ENCODE data around the gene TEDC1. TPM values are rescaled to one million over a fixed set of nuclear protein-coding genes. Genes with fewer than 3 reads are reported as not detected.

The TEDC1 gene
- total RNA-seq, 1 experiment from 2014 or later = 17.9 TPM

DNA sequence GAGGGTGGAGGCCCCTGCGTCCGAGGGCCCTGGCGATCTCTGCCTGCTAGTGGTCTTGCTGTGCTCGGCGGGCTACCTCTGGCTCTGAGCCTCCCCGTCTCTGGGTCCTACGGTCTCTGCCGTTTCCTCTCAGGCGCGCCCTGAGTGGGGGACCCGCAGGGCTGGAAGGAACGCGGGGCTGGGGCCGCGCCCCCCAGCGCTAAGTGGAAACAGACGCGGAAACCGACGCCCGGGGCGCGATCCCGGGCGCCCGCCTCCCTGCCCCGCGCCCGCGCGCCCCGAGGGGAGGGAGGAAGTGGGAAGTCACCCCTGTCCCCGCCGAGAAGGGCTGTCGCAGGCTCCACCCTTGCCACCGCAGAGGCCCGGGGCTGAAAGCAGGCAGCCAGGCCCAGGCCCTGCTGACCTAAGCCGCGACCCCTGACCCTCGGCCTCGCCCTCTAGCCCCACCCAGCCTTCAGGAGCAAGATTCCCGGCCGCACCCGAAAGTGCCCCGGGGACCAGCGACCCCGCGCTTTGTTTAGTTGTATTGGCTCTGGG is 3.5 kb upstream of the TEDC1 start:
- no peak for DNase-seq (ENCODE audit: low spot score)
- Mint-ChIP-seq H3K36me3 (no peaks in the 10 kb centered on the region), H3K4me1 (peaks cover 4% of the 10 kb centered on the region), H3K27ac (no peak overlapping the region), H3K4me3 (peak overlapping the region; percentile 36), H3K27me3 (ENCODE audit: low read depth) (peaks cover 62% of the 10 kb centered on the region), H3K9me3 (no peaks in the 10 kb centered on the region)
- no peak for ATAC-seq
- TF ChIP-seq, protein P1, sequence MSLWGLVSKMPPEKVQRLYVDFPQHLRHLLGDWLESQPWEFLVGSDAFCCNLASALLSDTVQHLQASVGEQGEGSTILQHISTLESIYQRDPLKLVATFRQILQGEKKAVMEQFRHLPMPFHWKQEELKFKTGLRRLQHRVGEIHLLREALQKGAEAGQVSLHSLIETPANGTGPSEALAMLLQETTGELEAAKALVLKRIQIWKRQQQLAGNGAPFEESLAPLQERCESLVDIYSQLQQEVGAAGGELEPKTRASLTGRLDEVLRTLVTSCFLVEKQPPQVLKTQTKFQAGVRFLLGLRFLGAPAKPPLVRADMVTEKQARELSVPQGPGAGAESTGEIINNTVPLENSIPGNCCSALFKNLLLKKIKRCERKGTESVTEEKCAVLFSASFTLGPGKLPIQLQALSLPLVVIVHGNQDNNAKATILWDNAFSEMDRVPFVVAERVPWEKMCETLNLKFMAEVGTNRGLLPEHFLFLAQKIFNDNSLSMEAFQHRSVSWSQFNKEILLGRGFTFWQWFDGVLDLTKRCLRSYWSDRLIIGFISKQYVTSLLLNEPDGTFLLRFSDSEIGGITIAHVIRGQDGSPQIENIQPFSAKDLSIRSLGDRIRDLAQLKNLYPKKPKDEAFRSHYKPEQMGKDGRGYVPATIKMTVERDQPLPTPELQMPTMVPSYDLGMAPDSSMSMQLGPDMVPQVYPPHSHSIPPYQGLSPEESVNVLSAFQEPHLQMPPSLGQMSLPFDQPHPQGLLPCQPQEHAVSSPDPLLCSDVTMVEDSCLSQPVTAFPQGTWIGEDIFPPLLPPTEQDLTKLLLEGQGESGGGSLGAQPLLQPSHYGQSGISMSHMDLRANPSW (CRISPR knock-in tag; conservative IDR thresholded peaks at IDR 0.05; ENCODE audit: low read depth) = no peak
- TF ChIP-seq GRHL2 (CRISPR knock-in tag; IDR thresholded peaks at IDR 0.05; ENCODE audit: insufficient replicate concordance, severe bottlenecking) (no peak), ZNF317 (CRISPR knock-in tag; IDR thresholded peaks at IDR 0.05; ENCODE audit: borderline replicate concordance, low read depth) (no peak), PRRX2 (CRISPR knock-in tag; IDR thresholded peaks at IDR 0.05) (no peak), JAZF1 (CRISPR knock-in tag; IDR thresholded peaks at IDR 0.05) (no peak), SOX15 (CRISPR knock-in tag; IDR thresholded peaks at IDR 0.05) (no peak)
- TF ChIP-seq, protein P2, sequence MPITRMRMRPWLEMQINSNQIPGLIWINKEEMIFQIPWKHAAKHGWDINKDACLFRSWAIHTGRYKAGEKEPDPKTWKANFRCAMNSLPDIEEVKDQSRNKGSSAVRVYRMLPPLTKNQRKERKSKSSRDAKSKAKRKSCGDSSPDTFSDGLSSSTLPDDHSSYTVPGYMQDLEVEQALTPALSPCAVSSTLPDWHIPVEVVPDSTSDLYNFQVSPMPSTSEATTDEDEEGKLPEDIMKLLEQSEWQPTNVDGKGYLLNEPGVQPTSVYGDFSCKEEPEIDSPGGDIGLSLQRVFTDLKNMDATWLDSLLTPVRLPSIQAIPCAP (CRISPR knock-in tag; IDR thresholded peaks at IDR 0.05) = no peak
- TF ChIP-seq, protein P3, sequence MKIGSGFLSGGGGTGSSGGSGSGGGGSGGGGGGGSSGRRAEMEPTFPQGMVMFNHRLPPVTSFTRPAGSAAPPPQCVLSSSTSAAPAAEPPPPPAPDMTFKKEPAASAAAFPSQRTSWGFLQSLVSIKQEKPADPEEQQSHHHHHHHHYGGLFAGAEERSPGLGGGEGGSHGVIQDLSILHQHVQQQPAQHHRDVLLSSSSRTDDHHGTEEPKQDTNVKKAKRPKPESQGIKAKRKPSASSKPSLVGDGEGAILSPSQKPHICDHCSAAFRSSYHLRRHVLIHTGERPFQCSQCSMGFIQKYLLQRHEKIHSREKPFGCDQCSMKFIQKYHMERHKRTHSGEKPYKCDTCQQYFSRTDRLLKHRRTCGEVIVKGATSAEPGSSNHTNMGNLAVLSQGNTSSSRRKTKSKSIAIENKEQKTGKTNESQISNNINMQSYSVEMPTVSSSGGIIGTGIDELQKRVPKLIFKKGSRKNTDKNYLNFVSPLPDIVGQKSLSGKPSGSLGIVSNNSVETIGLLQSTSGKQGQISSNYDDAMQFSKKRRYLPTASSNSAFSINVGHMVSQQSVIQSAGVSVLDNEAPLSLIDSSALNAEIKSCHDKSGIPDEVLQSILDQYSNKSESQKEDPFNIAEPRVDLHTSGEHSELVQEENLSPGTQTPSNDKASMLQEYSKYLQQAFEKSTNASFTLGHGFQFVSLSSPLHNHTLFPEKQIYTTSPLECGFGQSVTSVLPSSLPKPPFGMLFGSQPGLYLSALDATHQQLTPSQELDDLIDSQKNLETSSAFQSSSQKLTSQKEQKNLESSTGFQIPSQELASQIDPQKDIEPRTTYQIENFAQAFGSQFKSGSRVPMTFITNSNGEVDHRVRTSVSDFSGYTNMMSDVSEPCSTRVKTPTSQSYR (CRISPR knock-in tag; IDR thresholded peaks at IDR 0.05) = no peak
- TF ChIP-seq, protein P4, sequence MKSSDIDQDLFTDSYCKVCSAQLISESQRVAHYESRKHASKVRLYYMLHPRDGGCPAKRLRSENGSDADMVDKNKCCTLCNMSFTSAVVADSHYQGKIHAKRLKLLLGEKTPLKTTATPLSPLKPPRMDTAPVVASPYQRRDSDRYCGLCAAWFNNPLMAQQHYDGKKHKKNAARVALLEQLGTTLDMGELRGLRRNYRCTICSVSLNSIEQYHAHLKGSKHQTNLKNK (CRISPR knock-in tag; IDR thresholded peaks at IDR 0.05) = no peak
- ChIA-PET CTCF (interaction anchor here (0.6 to 1.9 kb wide), 3 partner anchors 14 to 39 kb away, joined by 3 to 14 read pairs (median 5); no protein-coding TSS in a partner anchor), POLR2A (no interaction called here)

DNA sequence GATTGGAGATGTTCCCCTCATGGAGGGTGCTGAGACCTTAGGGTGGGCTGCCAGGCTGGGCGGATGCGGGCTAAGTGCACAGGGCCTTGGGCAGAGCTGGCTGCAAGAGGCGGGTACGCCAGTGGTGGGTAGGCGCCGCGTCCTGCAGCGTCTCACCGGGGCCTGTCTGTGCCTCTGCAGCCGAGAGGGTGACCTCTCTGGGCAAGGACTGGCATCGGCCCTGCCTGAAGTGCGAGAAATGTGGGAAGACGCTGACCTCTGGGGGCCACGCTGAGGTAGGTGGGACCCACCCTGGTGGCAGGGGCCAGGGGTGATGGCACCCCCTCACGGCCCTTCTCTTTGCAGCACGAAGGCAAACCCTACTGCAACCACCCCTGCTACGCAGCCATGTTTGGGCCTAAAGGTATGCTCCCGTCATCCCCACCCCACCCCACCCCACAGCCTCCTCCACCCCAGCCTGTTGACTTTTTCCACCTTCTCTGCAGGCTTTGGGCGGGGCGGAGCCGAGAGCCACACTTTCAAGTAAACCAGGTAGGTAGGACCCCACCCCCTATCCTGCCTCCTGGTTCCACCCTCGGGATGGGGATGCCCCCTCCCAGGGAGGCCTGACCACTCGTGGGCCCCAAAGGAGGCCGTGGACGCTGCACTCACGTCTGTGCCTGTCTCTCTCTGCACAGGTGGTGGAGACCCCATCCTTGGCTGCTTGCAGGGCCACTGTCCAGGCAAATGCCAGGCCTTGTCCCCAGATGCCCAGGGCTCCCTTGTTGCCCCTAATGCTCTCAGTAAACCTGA is 2.9 kb upstream of the TEDC1 start:
- H3K36me3 Mint-ChIP-seq = no peaks in the 10 kb centered on the region
- ATAC-seq (no peak), DNase-seq (ENCODE audit: low spot score) (no peak)
- ChIA-PET CTCF (interaction anchor here (1.5 to 3.4 kb wide), 5 partner anchors 7 to 118 kb away, joined by 4 to 93 read pairs (median 49); no protein-coding TSS in a partner anchor), POLR2A (no interaction called here)
- no peaks in the 10 kb centered on the region for H3K9me3 Mint-ChIP-seq
- peaks cover 4% of the 10 kb centered on the region for H3K4me1 Mint-ChIP-seq
- peak overlapping the region; percentile 25 for H3K4me3 Mint-ChIP-seq
- no peak overlapping the region for H3K27ac Mint-ChIP-seq
- peaks cover 58% of the 10 kb centered on the region for H3K27me3 Mint-ChIP-seq (ENCODE audit: low read depth)
- TF ChIP-seq ZNF121 (CRISPR knock-in tag; IDR thresholded peaks at IDR 0.05) (no peak), CBFB (CRISPR knock-in tag; IDR thresholded peaks at IDR 0.05; ENCODE audit: low read depth) (no peak), RORB (CRISPR knock-in tag; IDR thresholded peaks at IDR 0.05) (no peak), NFE2L1 (CRISPR knock-in tag; IDR thresholded peaks at IDR 0.05) (no peak), TP53 (CRISPR knock-in tag; IDR thresholded peaks at IDR 0.05) (no peak), RELA (CRISPR knock-in tag; IDR thresholded peaks at IDR 0.05; ENCODE audit: borderline replicate concordance) (no peak), GABPB1 (CRISPR knock-in tag; IDR thresholded peaks at IDR 0.05) (no peak), ZNF219 (CRISPR knock-in tag; IDR thresholded peaks at IDR 0.05; ENCODE audit: borderline replicate concordance) (no peak), PRRX2 (CRISPR knock-in tag; IDR thresholded peaks at IDR 0.05) (no peak), NR1H2 (CRISPR knock-in tag; IDR thresholded peaks at IDR 0.05) (no peak), ZNF416 (CRISPR knock-in tag; IDR thresholded peaks at IDR 0.05) (no peak), SOX15 (CRISPR knock-in tag; IDR thresholded peaks at IDR 0.05) (no peak), ZNF423 (CRISPR knock-in tag; IDR thresholded peaks at IDR 0.05) (no peak)
- TF ChIP-seq, protein P5, sequence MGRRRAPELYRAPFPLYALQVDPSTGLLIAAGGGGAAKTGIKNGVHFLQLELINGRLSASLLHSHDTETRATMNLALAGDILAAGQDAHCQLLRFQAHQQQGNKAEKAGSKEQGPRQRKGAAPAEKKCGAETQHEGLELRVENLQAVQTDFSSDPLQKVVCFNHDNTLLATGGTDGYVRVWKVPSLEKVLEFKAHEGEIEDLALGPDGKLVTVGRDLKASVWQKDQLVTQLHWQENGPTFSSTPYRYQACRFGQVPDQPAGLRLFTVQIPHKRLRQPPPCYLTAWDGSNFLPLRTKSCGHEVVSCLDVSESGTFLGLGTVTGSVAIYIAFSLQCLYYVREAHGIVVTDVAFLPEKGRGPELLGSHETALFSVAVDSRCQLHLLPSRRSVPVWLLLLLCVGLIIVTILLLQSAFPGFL (CRISPR knock-in tag; IDR thresholded peaks at IDR 0.05; ENCODE audit: borderline replicate concordance) = no peak
- TF ChIP-seq, protein P6, sequence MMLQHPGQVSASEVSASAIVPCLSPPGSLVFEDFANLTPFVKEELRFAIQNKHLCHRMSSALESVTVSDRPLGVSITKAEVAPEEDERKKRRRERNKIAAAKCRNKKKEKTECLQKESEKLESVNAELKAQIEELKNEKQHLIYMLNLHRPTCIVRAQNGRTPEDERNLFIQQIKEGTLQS (CRISPR knock-in tag; conservative IDR thresholded peaks at IDR 0.05) = no peak
- TF ChIP-seq, protein P7, sequence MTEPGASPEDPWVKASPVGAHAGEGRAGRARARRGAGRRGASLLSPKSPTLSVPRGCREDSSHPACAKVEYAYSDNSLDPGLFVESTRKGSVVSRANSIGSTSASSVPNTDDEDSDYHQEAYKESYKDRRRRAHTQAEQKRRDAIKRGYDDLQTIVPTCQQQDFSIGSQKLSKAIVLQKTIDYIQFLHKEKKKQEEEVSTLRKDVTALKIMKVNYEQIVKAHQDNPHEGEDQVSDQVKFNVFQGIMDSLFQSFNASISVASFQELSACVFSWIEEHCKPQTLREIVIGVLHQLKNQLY (CRISPR knock-in tag; IDR thresholded peaks at IDR 0.05) = no peak
- TF ChIP-seq, protein P8, sequence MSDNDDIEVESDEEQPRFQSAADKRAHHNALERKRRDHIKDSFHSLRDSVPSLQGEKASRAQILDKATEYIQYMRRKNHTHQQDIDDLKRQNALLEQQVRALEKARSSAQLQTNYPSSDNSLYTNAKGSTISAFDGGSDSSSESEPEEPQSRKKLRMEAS (CRISPR knock-in tag; IDR thresholded peaks at IDR 0.05) = no peak
